GM18502 (cell line): Measurements from ENCODE around the gene HORMAD2.

Experiments used
- ATAC-seq: cut with Tn5 transposase; IDR thresholded peaks from one replicate; pipeline ENCODE4 v1.9.1; 2021; ENCODE audit warnings: mild to moderate bottlenecking; ENCODE audit not compliant: unreplicated experiment, poor library complexity

Gene HORMAD2

GRCh38 chr22:30079952-30080533 lies at the start of gene HORMAD2:
HORMAD2 (plus strand) TSS chr22:30080464; CDS start chr22:30093953, 13,489 bp downstream.
- no peak for ATAC-seq

GRCh38 chr22:30031328-30031727 lies 48.9 kb upstream of the HORMAD2 start:
- no peak for ATAC-seq

GRCh38 chr22:30031764-30032455 lies 48.4 kb upstream of the HORMAD2 start:
- ATAC-seq: no peak

- no peak for ATAC-seq
Measured at GRCh38 chr22:30033137-30033536, 47.1 kb upstream of the HORMAD2 start.

- ATAC-seq: no peak
Measured at GRCh38 chr22:30033901-30034300, 46.4 kb upstream of the HORMAD2 start.

GRCh38 chr22:30036656-30037055 lies 43.6 kb upstream of the HORMAD2 start:
- ATAC-seq: no peak

- ATAC-seq: no peak
Measured at GRCh38 chr22:30038219-30038618, 42.0 kb upstream of the HORMAD2 start.

GRCh38 chr22:30040499-30041260 lies 39.6 kb upstream of the HORMAD2 start:
- ATAC-seq: no peak

- no peak for ATAC-seq
Measured at GRCh38 chr22:30041475-30041874, 38.8 kb upstream of the HORMAD2 start.

- ATAC-seq: no peak
Measured at GRCh38 chr22:30041881-30042280, 38.4 kb upstream of the HORMAD2 start.

- ATAC-seq: no peak
Measured at GRCh38 chr22:30043161-30043560, 37.1 kb upstream of the HORMAD2 start.

GRCh38 chr22:30044369-30044768 lies 35.9 kb upstream of the HORMAD2 start:
- ATAC-seq: no peak

- no peak for ATAC-seq
Measured at GRCh38 chr22:30044881-30045493, 35.3 kb upstream of the HORMAD2 start.

- ATAC-seq: no peak
Measured at GRCh38 chr22:30045494-30045887, 34.8 kb upstream of the HORMAD2 start.

GRCh38 chr22:30045901-30046715 lies 34.2 kb upstream of the HORMAD2 start:
- ATAC-seq: no peak

- no peak for ATAC-seq
Measured at GRCh38 chr22:30046716-30047363, 33.4 kb upstream of the HORMAD2 start.

GRCh38 chr22:30047364-30047738 lies 32.9 kb upstream of the HORMAD2 start:
- no peak for ATAC-seq

- ATAC-seq: no peak
Measured at GRCh38 chr22:30048681-30049080, 31.6 kb upstream of the HORMAD2 start.

GRCh38 chr22:30054067-30054763 lies 26.0 kb upstream of the HORMAD2 start:
- no peak for ATAC-seq
